ENCODE data around the gene SIRPB1. TPM values are rescaled to one million over a fixed set of nuclear protein-coding genes. Genes with fewer than 3 reads are reported as not detected.
"Not testable (repeated sequence)": the region's sequence is repeated elsewhere in the genome, so short reads cannot be mapped to it uniquely, and the experiment has no call there.

SIRPB1 gene
- total RNA-seq, 1 donor from 2014 or later: 0.47 TPM

- DNase-seq: no peak
Observed at GRCh38 chr20:1588533-1589460, 31.0 kb downstream of the SIRPB1 start.

DNA sequence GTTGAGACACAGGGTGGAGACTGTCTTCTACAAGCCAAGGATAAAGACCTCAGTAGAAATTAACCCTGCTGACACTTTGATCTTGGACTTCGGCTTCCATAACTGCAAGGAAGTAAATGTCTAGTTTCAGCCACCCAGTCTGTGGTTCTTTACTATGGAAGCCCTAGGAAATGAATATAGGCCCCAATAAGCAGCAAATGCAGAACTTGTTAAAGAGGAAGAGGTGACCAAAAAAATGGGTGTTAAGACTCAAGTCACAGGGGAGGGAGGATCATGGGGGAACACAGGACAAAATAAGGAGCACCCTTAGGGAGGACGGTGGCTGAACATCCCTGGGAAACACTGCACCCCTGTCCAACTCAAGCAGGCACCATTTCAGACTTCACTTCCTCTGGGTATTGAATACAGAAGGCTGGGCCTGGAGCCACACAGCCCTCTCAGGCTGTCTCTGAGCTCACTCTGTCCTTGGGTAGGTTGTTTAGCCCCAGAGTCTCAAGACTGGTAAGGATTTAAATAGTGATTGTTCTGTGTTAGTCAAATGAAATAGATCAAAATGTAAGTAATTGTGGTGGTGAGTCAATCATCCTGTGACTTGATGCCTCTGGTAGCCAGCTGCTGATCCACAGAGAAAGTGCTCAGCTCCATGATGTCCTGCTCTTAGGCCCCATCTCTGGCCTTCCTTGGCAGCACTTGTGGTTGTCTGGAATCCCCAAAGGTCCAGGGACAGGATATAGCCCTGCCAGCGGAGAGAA lies 31.9 kb downstream of the SIRPB1 start:
- DNase-seq: no peak

- DNase-seq: no peak
Observed at GRCh38 chr20:1579488-1579887, 40.3 kb downstream of the SIRPB1 start.

DNA sequence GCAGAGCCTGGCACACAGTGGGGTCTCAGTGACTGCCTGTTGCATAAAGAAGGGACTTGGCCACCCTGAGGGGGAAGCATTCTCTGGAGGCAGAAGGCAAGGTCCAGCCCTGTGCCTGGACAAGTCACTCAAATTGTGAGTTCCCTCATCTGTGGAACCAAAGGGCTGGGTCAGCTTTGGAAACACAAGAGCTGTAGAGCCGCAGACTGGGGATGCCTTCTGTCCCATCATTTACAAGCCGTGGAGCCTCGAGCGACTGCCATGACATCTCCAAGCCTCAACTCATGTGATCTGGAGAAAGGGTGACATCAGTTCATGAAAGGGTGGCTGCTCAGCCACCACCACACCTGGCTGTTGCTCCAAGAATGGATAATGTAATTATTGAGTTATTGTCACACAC lies 41.9 kb downstream of the SIRPB1 start:
- DNase-seq: no peak

- not testable (repeated sequence) for DNase-seq
Observed at GRCh38 chr20:1577313-1577712, 42.5 kb downstream of the SIRPB1 start.

GRCh38 chr20:1576641-1577040 lies 43.2 kb downstream of the SIRPB1 start:
- DNase-seq: no peak

GRCh38 chr20:1576003-1576402 lies 43.8 kb downstream of the SIRPB1 start:
- DNase-seq: not testable (repeated sequence)

GRCh38 chr20:1571583-1571982 lies 48.2 kb downstream of the SIRPB1 start:
- not testable (repeated sequence) for DNase-seq

Small RNAs within 50 kb of the gene (small RNA-seq; reads per million reads assigned to genes)
- not detected for gene RN7SL561P

Other genes with a start within 250 kb of the SIRPB1 start
- 79.4 TPM for gene FKBP1A, start 227.0 kb downstream of the SIRPB1 start, total RNA-seq
- 28.9 TPM for gene NSFL1C, start 153.2 kb downstream of the SIRPB1 start, total RNA-seq
- gene SIRPB2, start 128.6 kb downstream of the SIRPB1 start, total RNA-seq: 0.62 TPM
- not detected for gene SIRPD, start 62.3 kb downstream of the SIRPB1 start, total RNA-seq
- not detected for gene SIRPG, start 37.8 kb upstream of the SIRPB1 start, total RNA-seq

All from occipital lobe (tissue), 3 donors.